ENCODE measurements around the gene C11orf42. TPM values are rescaled to one million over a fixed set of nuclear protein-coding genes. Genes with fewer than 3 reads are reported as not detected.
A peak's percentile ranks its signal among the peaks of the same experiment; 100 is the strongest.

The C11orf42 gene
- total RNA-seq, 4 donors from 2014 or later = not detected

DNA sequence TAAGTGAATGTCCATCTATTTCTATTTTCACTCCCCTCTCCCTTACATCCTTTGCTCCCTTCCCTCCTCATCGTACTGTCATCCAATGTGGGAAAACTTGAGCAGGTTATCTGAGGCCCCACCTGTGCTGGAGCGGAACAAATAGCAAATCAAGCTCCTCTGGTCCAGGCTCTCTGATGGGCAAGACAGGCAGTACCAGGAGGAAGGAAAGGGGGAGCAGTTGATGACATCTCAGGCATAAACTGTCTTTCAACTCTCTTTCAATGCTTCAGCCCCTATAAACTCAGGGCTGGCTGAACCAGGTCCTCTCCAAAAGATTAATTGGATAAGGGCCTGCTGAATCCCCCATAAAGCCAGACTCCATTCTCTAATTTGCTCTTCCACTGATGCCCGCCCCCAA, 52.8 kb downstream of the C11orf42 start:
- H3K27ac ChIP-seq = no peak overlapping the region
- H3K4me1 ChIP-seq = peaks cover 6 to 9% of the 10 kb centered on the region in 2 donors
- intact Hi-C loops (cut with DNase I; ENCODE audit: low total_unique reads) = no loop called here
- no peaks in the 10 kb centered on the region for H3K9me3 ChIP-seq
- in situ Hi-C loops (cut with MboI; ENCODE audit: low sequenced_read_pairs in 4 of 4) = no loop called here
- TF ChIP-seq POLR2A (IDR thresholded peaks at IDR 0.05) = no peak
- no peak for TF ChIP-seq CTCF (IDR thresholded peaks at IDR 0.05 in 4 of 5, conservative IDR thresholded peaks at IDR 0.05 in 1 of 5)
- H3K27me3 ChIP-seq = peaks cover 30 to 38% (median 31%) of the 10 kb centered on the region in 3 donors
- H3K4me3 ChIP-seq = no peak overlapping the region
- ATAC-seq = no peak
- no peaks in the 10 kb centered on the region for H3K36me3 ChIP-seq
- no peak for DNase-seq

- H3K9me3 ChIP-seq = no peaks in the 10 kb centered on the region
- H3K36me3 ChIP-seq = no peaks in the 10 kb centered on the region
- H3K27me3 ChIP-seq = peaks cover 30 to 38% (median 31%) of the 10 kb centered on the region in 3 donors
- no peak overlapping the region for H3K27ac ChIP-seq
- no peak for DNase-seq
- intact Hi-C loops (cut with DNase I; ENCODE audit: low total_unique reads) = no loop called here
- TF ChIP-seq CTCF (IDR thresholded peaks at IDR 0.05 in 4 of 5, conservative IDR thresholded peaks at IDR 0.05 in 1 of 5) = no peak
- no peak for TF ChIP-seq POLR2A (IDR thresholded peaks at IDR 0.05)
- no peak for ATAC-seq
- in situ Hi-C loops (cut with MboI; ENCODE audit: low sequenced_read_pairs in 4 of 4) = no loop called here
- H3K4me1 ChIP-seq = peaks cover 6 to 9% of the 10 kb centered on the region in 2 donors
- peak overlapping the region; percentile 49 to 57 (median 52) for H3K4me3 ChIP-seq
These were observed 53.3 kb downstream of the C11orf42 start for GRCh38 chr11:6258571-6259081.

DNA sequence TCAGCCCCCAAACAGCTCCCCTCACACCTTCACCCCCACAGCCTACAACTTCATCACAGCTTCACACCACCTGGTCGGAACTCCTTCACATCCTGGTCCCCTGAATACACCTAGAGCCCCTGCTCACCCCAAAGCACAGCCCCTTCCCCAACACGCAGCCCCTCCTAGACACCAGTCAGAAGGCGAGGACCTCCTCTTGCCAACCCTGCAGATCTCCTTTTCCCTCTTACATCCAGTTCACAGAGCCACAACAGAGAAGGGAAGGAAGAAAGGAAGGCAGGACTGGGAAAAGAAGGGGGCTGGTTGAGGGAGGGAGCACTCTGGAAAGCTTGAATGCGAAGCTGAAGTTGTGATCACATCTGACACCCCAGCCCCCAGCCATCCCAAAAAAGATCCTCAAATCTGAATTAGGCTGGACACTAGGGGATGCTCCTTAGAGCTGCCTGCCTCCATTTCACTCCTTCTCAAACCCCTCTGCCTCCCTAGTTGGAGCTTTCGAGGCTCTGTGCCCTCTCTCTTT, 54.9 kb downstream of the C11orf42 start:
- no peak overlapping the region for H3K27ac ChIP-seq
- in situ Hi-C loops (cut with MboI; ENCODE audit: low sequenced_read_pairs in 4 of 4) (no loop called here), intact Hi-C loops (cut with DNase I; ENCODE audit: low total_unique reads) (no loop called here)
- peak overlapping the region in 1 of 4 donors; percentile 57 for H3K4me3 ChIP-seq
- peaks cover 30 to 38% (median 31%) of the 10 kb centered on the region in 3 donors for H3K27me3 ChIP-seq
- DNase-seq = no peak
- TF ChIP-seq POLR2A (IDR thresholded peaks at IDR 0.05) (no peak), CTCF (IDR thresholded peaks at IDR 0.05 in 4 of 5, conservative IDR thresholded peaks at IDR 0.05 in 1 of 5) (no peak)
- H3K9me3 ChIP-seq = no peaks in the 10 kb centered on the region
- peaks cover 6 to 9% of the 10 kb centered on the region in 2 donors for H3K4me1 ChIP-seq
- no peak for ATAC-seq
- no peaks in the 10 kb centered on the region for H3K36me3 ChIP-seq

Other genes starting within 250 kb of the C11orf42 start
- gene OR56A5, start 237.1 kb upstream of the C11orf42 start, total RNA-seq = not detected
- not detected for gene OR52L1, start 218.6 kb upstream of the C11orf42 start, total RNA-seq
- gene OR56A4, start 198.6 kb upstream of the C11orf42 start, total RNA-seq = not detected
- gene OR56A1, start 174.8 kb upstream of the C11orf42 start, total RNA-seq = not detected
- gene OR56B4, start 97.9 kb upstream of the C11orf42 start, total RNA-seq = not detected
- not detected for gene OR52B2, start 35.2 kb upstream of the C11orf42 start, total RNA-seq
- not detected for gene OR52W1, start 6.3 kb upstream of the C11orf42 start, total RNA-seq
- 10 to 100 TPM; 23.9 to 41.7 (median 33.9) TPM for gene FHIP1B, start 29.1 kb downstream of the C11orf42 start, total RNA-seq
- not detected for gene CNGA4, start 33.5 kb downstream of the C11orf42 start, total RNA-seq
- gene CCKBR, start 54.3 kb downstream of the C11orf42 start, total RNA-seq = not detected
- gene CAVIN3, start 114.9 kb downstream of the C11orf42 start, total RNA-seq = 10 to 100 TPM; 12.9 to 53.6 (median 34.1) TPM
- 10 to 100 TPM; 19.2 to 56.1 (median 42.4) TPM for gene SMPD1, start 184.9 kb downstream of the C11orf42 start, total RNA-seq
- gene APBB1, start 213.5 kb downstream of the C11orf42 start, total RNA-seq = 10 to 100 TPM; 18.5 to 49.2 (median 46.2) TPM
- 10 to 100 TPM in 1 of 4 donors, 1 to 10 TPM in 1, not detected in 2; 8.7 to 17.6 TPM for gene HPX, start 235.4 kb downstream of the C11orf42 start, total RNA-seq